ENCODE data around the gene CPEB2. TPM values are rescaled to one million over a fixed set of nuclear protein-coding genes. Genes with fewer than 3 reads are reported as not detected.

The CPEB2 gene
- total and polyA plus RNA-seq, 7 donors: 6.4 to 39.2 (median 27.5) TPM

- Histone ChIP-seq H3K27me3 (no peaks in the 10 kb centered on the region), H3K4me1 (peaks cover 0 to 81% (median 69%) of the 10 kb centered on the region in 4 donors), H3K9me3 (no peaks in the 10 kb centered on the region), H3K4me3 (no peak overlapping the region), H3K36me3 (peaks cover 0 to 6% (median 0%) of the 10 kb centered on the region in 4 donors), H3K27ac (peak overlapping the region in 3 of 4 donors; percentile 18 to 63 (median 59))
- DNase-seq: no peak
- WGBS, 2 donors: 72 to 78% methylated on average over 2 of the region's 2 CpGs
- TF ChIP-seq EP300 (IDR thresholded peaks at IDR 0.05) (no peak), CTCF (IDR thresholded peaks at IDR 0.05) (no peak), POLR2AphosphoS5 (IDR thresholded peaks at IDR 0.05) (no peak), POLR2A (IDR thresholded peaks at IDR 0.05) (no peak)
- intact Hi-C loops (cut with DNase I): no loop called here
These were observed 28.9 kb downstream of the CPEB2 start for GRCh38 chr4:15031197-15031596.

- Histone ChIP-seq H3K27ac (peak overlapping the region in 2 of 4 donors; percentile 59 to 63), H3K4me3 (no peak overlapping the region), H3K36me3 (peaks cover 0 to 6% (median 0%) of the 10 kb centered on the region in 4 donors), H3K4me1 (peaks cover 0 to 79% (median 69%) of the 10 kb centered on the region in 4 donors), H3K9me3 (no peaks in the 10 kb centered on the region), H3K27me3 (no peaks in the 10 kb centered on the region)
- intact Hi-C loops (cut with DNase I): no loop called here
- no peak for DNase-seq
- TF ChIP-seq POLR2AphosphoS5 (IDR thresholded peaks at IDR 0.05) (no peak), EP300 (IDR thresholded peaks at IDR 0.05) (no peak), POLR2A (IDR thresholded peaks at IDR 0.05) (no peak), CTCF (IDR thresholded peaks at IDR 0.05) (no peak)
- 88 to 90% methylated on average over 2 of the region's 2 CpGs for WGBS, 2 donors
These were observed 29.9 kb downstream of the CPEB2 start for GRCh38 chr4:15031993-15032675.

GRCh38 chr4:15034071-15034764, 31.9 kb downstream of the CPEB2 start:
- TF ChIP-seq POLR2AphosphoS5 (IDR thresholded peaks at IDR 0.05) (no peak), EP300 (IDR thresholded peaks at IDR 0.05) (no peak), POLR2A (IDR thresholded peaks at IDR 0.05) (no peak), CTCF (IDR thresholded peaks at IDR 0.05) (no peak)
- Histone ChIP-seq H3K9me3 (no peaks in the 10 kb centered on the region), H3K27me3 (no peaks in the 10 kb centered on the region), H3K4me1 (peaks cover 0 to 84% (median 65%) of the 10 kb centered on the region in 4 donors), H3K27ac (peak overlapping the region; percentile 36 to 63 (median 52)), H3K36me3 (peaks cover 0 to 6% (median 0%) of the 10 kb centered on the region in 4 donors), H3K4me3 (no peak overlapping the region)
- WGBS, 2 donors: 88 to 92% methylated on average over 6 of the region's 6 CpGs
- DNase-seq: no peak
- intact Hi-C loops (cut with DNase I): no loop called here

GRCh38 chr4:15035159-15035558, 32.9 kb downstream of the CPEB2 start:
- Histone ChIP-seq H3K36me3 (peaks cover 0 to 6% (median 0%) of the 10 kb centered on the region in 4 donors), H3K27ac (peak overlapping the region; percentile 3 to 63 (median 52)), H3K9me3 (no peaks in the 10 kb centered on the region), H3K27me3 (no peaks in the 10 kb centered on the region), H3K4me1 (peaks cover 0 to 84% (median 65%) of the 10 kb centered on the region in 4 donors), H3K4me3 (no peak overlapping the region)
- TF ChIP-seq EP300 (IDR thresholded peaks at IDR 0.05): no peak
- TF ChIP-seq CTCF (IDR thresholded peaks at IDR 0.05): no peak
- TF ChIP-seq POLR2A (IDR thresholded peaks at IDR 0.05): no peak
- TF ChIP-seq POLR2AphosphoS5 (IDR thresholded peaks at IDR 0.05): no peak
- DNase-seq: no peak
- intact Hi-C loops (cut with DNase I): loop anchor here (5.0 kb wide), 1 partner anchor 33 kb away; the partner anchor contains the start of gene CPEB2
